Measurements from ENCODE around the gene NDST3.

The NDST3 gene

DNA sequence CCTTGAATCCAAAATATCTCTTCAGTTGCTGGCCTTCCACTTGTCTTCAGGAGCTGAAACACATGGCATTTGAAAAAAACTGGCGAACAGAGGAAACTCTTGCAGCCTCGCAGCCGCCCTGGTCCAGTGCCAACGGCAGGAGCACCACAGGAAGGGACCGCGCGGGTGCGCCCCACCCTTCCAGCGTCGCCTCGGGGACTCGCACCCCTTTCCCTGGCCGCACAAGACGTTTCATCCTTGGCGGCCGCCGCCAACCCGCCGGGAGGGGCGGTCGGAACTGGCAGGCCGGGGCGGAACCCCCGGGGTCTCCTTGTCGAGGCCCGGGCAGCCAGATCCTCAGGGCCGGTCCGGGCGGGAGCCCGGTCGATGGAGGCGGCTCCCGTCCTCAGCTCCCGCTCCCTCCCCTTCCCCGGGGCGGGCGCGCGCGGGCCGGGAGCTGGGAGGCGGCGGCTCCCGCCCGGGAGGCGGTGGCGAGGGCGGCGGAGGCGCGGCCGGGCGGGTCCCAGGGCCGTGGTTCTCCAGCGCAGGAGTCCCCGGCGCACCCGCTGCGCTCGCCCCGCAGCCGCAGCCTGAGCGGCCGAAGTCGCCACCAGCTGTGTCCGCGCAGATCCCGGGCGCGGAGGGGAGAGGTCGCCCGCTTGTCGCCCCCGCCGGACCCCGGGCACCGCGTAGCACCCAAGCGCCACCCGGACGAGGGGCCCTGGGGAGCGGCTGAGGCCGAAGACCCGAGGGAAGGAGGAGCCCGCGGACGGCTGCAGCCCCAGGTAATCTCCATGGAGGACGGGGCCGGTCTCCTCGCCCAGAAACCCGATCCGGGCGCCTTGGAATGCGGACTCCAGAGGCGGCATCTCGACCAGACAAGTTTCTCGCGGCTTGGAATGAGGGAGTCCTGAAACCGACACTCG, 886 bp upstream of the NDST3 start:
- Histone ChIP-seq H3K4me1 (ENCODE audit: control insufficient read depth, insufficient read depth, low read length) (peaks cover 3% of the 10 kb centered on the region), H3K9ac (ENCODE audit: low read length) (no peak overlapping the region), H3K27ac (ENCODE audit: low read depth, low read length) (no peak overlapping the region), H3K27me3 (ENCODE audit: control insufficient read depth, insufficient read depth, low read length) (no peaks in the 10 kb centered on the region), H3K4me3 (ENCODE audit: low read length) (peak overlapping the region; percentile 57), H3K36me3 (ENCODE audit: control insufficient read depth, insufficient read depth, low read length) (no peaks in the 10 kb centered on the region)

DNA sequence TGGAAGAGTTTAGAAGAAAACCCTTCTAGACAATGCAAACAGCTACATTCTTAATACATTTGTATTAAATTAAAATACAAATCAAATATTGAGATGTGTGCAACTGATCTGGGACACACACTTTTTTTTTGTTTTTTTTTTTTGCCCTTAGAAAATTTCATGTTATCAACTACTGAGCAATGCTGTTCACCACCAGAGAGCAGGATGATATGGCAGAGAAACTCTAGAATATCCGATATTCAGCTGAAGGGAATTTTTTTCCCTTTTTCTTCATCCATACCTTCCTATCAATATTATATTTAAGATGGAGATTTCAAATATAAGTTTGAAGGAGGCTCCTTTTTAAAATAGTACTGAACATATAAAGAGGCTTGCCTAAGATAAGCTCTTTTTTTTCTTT, 1.0 kb downstream of the NDST3 start:
- Histone ChIP-seq H3K9ac (ENCODE audit: low read length) (no peak overlapping the region), H3K27ac (ENCODE audit: low read depth, low read length) (no peak overlapping the region), H3K4me3 (ENCODE audit: low read length) (no peak overlapping the region), H3K4me1 (ENCODE audit: control insufficient read depth, insufficient read depth, low read length) (peaks cover 3% of the 10 kb centered on the region), H3K36me3 (ENCODE audit: control insufficient read depth, insufficient read depth, low read length) (no peaks in the 10 kb centered on the region), H3K27me3 (ENCODE audit: control insufficient read depth, insufficient read depth, low read length) (no peaks in the 10 kb centered on the region)

DNA sequence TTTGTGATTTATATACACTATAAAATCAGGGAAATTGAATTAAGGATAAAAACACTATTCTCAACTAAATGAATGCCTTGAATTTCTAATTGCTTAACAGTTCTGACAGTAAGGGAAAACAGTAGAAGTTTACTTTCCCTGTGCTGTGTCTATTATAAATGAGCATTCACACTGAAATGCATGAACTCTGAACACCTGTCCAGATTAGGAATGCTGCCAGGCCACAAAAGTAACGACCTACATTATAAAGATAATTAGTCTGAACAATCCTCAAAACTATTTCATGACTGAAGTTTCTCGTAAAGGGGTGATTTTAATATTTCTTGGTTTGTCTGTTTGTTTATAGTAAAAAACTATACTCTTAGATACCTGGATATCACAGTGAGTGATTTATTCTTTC, 2.0 kb downstream of the NDST3 start:
- no peak overlapping the region for H3K4me3 ChIP-seq (ENCODE audit: low read length)
- no peak overlapping the region for H3K27ac ChIP-seq (ENCODE audit: low read depth, low read length)
- H3K27me3 ChIP-seq (ENCODE audit: control insufficient read depth, insufficient read depth, low read length), result no peaks in the 10 kb centered on the region
- peaks cover 3% of the 10 kb centered on the region for H3K4me1 ChIP-seq (ENCODE audit: control insufficient read depth, insufficient read depth, low read length)
- no peak overlapping the region for H3K9ac ChIP-seq (ENCODE audit: low read length)
- no peaks in the 10 kb centered on the region for H3K36me3 ChIP-seq (ENCODE audit: control insufficient read depth, insufficient read depth, low read length)

DNA sequence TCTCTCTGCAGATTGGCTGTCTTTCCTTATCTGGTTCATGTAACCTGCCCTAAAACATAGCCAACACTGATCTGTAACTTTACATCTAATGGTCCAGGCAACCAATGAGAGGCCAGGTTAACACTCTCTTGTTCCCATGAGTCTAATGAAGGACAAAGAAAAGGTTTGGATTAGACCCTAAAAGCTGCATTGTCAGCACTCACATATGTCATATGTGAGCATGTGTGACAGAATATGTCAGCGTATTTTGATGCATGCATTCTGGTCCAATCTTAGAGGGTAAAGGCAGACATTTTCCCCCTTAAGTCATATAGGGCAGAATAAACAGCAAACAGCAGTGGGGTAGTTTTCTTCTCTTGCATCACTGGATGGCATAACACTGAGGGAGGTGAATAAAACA, 3.7 kb downstream of the NDST3 start:
- Histone ChIP-seq H3K36me3 (ENCODE audit: control insufficient read depth, insufficient read depth, low read length) (no peaks in the 10 kb centered on the region), H3K4me3 (ENCODE audit: low read length) (no peak overlapping the region), H3K4me1 (ENCODE audit: control insufficient read depth, insufficient read depth, low read length) (peaks cover 2% of the 10 kb centered on the region), H3K27ac (ENCODE audit: low read depth, low read length) (no peak overlapping the region), H3K27me3 (ENCODE audit: control insufficient read depth, insufficient read depth, low read length) (no peaks in the 10 kb centered on the region), H3K9ac (ENCODE audit: low read length) (no peak overlapping the region)

DNA sequence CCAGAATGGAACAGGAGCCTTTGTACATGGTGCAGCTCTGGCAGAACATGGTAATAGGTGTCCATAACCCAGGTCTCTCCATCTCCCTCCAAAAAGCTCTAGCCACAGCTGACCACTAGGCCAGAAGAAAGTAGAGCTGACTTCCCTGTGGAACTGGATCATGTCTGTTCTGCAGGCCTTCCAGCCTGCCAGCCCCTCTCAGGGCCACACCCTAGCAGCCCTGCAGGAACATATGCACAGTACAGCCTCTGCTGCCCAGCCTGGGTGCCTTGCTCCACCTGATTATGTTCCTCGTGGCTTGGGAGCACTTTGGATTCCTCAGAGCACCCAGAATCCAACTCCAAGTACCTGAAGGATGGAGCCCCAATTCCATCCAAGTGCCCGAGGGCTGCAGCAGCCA, 12.0 kb downstream of the NDST3 start:
- Histone ChIP-seq H3K27ac (ENCODE audit: low read depth, low read length) (no peak overlapping the region), H3K27me3 (ENCODE audit: control insufficient read depth, insufficient read depth, low read length) (no peaks in the 10 kb centered on the region), H3K4me3 (ENCODE audit: low read length) (no peak overlapping the region), H3K36me3 (ENCODE audit: control insufficient read depth, insufficient read depth, low read length) (no peaks in the 10 kb centered on the region), H3K9ac (ENCODE audit: low read length) (no peak overlapping the region), H3K4me1 (ENCODE audit: control insufficient read depth, insufficient read depth, low read length) (no peaks in the 10 kb centered on the region)

DNA sequence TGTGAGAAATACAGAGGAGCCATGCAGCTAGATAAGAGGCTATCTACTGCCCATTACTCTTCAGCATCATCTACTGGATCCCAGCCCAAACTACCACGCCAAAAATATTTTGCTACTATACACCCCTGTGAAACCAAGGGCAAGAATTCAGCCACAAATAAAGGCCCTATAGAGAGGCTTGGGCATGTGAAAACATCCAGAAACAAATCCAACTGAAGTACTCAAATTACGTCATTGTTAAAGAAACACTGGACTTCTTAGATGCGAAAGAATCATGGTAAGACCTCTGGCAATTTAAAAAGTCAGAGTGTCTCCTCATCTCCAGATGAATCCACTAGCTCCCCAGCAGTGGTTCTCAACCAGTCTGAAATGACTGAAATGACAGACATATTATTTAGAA, 12.8 kb downstream of the NDST3 start:
- no peak overlapping the region for H3K9ac ChIP-seq (ENCODE audit: low read length)
- H3K4me1 ChIP-seq (ENCODE audit: control insufficient read depth, insufficient read depth, low read length), result no peaks in the 10 kb centered on the region
- H3K36me3 ChIP-seq (ENCODE audit: control insufficient read depth, insufficient read depth, low read length), result no peaks in the 10 kb centered on the region
- no peak overlapping the region for H3K4me3 ChIP-seq (ENCODE audit: low read length)
- H3K27me3 ChIP-seq (ENCODE audit: control insufficient read depth, insufficient read depth, low read length), result no peaks in the 10 kb centered on the region
- no peak overlapping the region for H3K27ac ChIP-seq (ENCODE audit: low read depth, low read length)

DNA sequence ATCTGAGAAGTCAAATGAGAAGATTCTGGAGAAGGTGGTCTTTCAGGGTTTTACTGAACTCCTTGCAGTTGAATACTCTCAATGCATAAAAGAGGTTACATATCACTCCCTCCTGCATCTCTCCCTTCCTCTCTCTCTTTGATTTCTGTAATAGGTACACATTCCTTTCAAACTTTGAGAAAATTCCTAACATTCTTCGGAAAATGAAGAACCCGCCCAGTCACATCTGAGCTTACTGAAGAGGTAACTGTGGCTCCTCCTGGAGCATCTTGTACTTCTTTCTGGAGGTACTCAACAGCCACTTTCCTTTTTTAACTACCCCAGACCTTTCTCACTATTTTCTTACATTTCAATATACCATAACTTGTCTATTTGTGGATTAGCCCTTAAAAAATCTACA, 24.7 kb downstream of the NDST3 start:
- H3K4me3 ChIP-seq (ENCODE audit: low read length), result no peak overlapping the region
- no peaks in the 10 kb centered on the region for H3K36me3 ChIP-seq (ENCODE audit: control insufficient read depth, insufficient read depth, low read length)
- H3K4me1 ChIP-seq (ENCODE audit: control insufficient read depth, insufficient read depth, low read length), result no peaks in the 10 kb centered on the region

DNA sequence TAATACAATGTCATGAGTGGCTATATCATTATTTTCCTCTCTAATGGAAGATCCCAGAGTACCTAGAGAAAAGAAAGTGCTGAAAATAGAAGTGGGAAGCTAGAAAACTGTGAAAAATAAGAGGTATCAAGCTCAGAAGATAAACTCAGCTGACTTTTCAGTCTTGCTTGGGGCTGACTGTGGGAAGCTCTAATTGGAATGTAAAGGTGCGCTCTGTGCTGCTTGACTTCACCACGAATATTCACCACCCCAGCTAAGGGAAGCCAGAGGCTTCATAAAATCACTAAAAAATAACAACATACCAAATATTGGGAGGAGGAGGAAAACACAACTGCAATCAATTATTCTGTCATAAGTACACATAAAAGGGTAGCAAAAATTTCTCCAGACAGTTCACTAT, 25.1 kb downstream of the NDST3 start:
- H3K4me1 ChIP-seq (ENCODE audit: control insufficient read depth, insufficient read depth, low read length), result no peaks in the 10 kb centered on the region
- no peak overlapping the region for H3K4me3 ChIP-seq (ENCODE audit: low read length)
- no peak overlapping the region for H3K9ac ChIP-seq (ENCODE audit: low read length)
- no peak overlapping the region for H3K27ac ChIP-seq (ENCODE audit: low read depth, low read length)
- no peaks in the 10 kb centered on the region for H3K36me3 ChIP-seq (ENCODE audit: control insufficient read depth, insufficient read depth, low read length)
- H3K27me3 ChIP-seq (ENCODE audit: control insufficient read depth, insufficient read depth, low read length), result no peaks in the 10 kb centered on the region

More for the DNA sequence above, 24.7 kb downstream of the NDST3 start:
- H3K27me3 ChIP-seq (ENCODE audit: control insufficient read depth, insufficient read depth, low read length), result no peaks in the 10 kb centered on the region
- no peak overlapping the region for H3K9ac ChIP-seq (ENCODE audit: low read length)
- H3K27ac ChIP-seq (ENCODE audit: low read depth, low read length), result no peak overlapping the region

DNA sequence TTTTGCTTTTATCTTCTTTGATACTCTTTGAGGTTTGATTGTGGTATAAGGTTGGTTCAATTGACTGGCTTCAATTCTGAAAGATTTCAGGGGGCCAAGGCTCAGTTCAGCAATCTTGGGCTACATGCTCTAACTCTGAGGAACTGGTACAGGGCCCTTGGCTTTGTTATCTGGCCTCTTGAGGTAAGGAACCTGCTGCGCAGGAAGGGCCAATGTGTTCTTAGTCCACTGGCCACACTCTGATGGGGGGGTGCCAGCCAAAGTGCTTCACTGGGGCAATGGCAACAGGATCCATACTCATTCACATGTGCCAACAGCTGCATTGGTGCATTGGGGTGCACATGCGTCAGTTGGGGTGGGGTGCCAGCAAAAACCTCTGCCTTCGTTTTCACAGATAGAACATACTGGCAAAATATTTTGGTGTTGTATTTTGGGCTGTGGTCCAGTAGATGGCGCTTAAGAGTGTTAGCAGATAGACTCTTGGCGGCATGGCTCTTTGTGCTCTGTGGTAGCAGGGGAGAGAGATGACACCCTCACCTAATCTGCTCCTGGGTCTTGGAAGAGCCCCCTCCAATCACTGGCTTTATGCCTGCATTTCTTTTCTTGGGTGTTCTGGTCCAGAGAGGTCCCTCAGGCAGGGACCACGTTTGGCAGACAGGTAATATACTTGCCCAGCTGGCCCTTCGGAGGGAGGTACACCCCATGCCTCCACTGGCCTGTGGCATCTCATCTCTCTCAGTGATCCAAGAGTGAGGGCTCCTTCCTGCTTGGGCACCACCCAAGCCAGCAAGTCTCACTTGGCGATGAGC, 42.9 kb downstream of the NDST3 start:
- no peak overlapping the region for H3K27ac ChIP-seq (ENCODE audit: low read depth, low read length)
- H3K36me3 ChIP-seq (ENCODE audit: control insufficient read depth, insufficient read depth, low read length), result no peaks in the 10 kb centered on the region
- H3K9ac ChIP-seq (ENCODE audit: low read length), result no peak overlapping the region
- no peaks in the 10 kb centered on the region for H3K27me3 ChIP-seq (ENCODE audit: control insufficient read depth, insufficient read depth, low read length)
- H3K4me1 ChIP-seq (ENCODE audit: control insufficient read depth, insufficient read depth, low read length), result no peaks in the 10 kb centered on the region
- H3K4me3 ChIP-seq (ENCODE audit: low read length), result no peak overlapping the region

DNA sequence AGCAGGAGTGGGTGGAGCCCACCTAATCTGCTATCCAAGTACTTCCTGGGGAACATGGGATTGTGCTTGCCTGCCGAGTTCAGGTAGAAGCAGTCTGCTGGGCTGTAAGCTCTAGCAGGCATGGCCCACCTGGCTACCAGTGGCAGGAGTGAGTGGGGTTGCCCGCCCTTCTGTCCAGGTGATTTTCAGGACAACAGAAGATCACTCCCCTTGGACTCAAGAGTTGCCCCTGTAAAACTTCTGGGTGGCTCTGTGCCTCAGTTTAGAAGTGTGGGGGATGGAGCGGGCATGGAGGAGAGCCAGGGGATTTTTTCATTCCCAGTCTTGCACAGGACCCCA, 43.5 kb downstream of the NDST3 start:
- no peak overlapping the region for H3K27ac ChIP-seq (ENCODE audit: low read depth, low read length)
- H3K9ac ChIP-seq (ENCODE audit: low read length), result no peak overlapping the region
- no peak overlapping the region for H3K4me3 ChIP-seq (ENCODE audit: low read length)
- H3K4me1 ChIP-seq (ENCODE audit: control insufficient read depth, insufficient read depth, low read length), result no peaks in the 10 kb centered on the region
- H3K36me3 ChIP-seq (ENCODE audit: control insufficient read depth, insufficient read depth, low read length), result no peaks in the 10 kb centered on the region
- no peaks in the 10 kb centered on the region for H3K27me3 ChIP-seq (ENCODE audit: control insufficient read depth, insufficient read depth, low read length)

DNA sequence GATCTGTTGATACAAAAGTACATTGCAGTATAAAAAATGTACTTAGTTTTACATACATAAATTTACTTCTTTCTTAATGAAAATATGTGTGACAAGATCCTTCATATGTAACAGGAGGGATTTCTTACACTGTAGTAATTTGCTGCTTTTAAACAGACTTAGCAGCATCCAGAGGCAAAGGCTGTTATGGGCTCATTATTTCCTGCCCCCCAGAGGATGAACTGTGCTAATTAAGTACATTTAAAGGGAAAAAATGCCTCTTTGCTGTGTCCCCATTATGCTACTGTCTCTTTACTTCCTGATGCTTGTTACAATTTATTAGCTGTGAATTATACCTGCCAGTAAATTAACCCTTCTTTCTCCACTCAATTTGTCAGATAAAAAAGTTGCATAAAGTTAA, 47.1 kb downstream of the NDST3 start:
- H3K27ac ChIP-seq (ENCODE audit: low read depth, low read length), result no peak overlapping the region
- H3K27me3 ChIP-seq (ENCODE audit: control insufficient read depth, insufficient read depth, low read length), result no peaks in the 10 kb centered on the region
- no peaks in the 10 kb centered on the region for H3K36me3 ChIP-seq (ENCODE audit: control insufficient read depth, insufficient read depth, low read length)
- no peak overlapping the region for H3K9ac ChIP-seq (ENCODE audit: low read length)
- no peak overlapping the region for H3K4me3 ChIP-seq (ENCODE audit: low read length)
- H3K4me1 ChIP-seq (ENCODE audit: control insufficient read depth, insufficient read depth, low read length), result no peaks in the 10 kb centered on the region

DNA sequence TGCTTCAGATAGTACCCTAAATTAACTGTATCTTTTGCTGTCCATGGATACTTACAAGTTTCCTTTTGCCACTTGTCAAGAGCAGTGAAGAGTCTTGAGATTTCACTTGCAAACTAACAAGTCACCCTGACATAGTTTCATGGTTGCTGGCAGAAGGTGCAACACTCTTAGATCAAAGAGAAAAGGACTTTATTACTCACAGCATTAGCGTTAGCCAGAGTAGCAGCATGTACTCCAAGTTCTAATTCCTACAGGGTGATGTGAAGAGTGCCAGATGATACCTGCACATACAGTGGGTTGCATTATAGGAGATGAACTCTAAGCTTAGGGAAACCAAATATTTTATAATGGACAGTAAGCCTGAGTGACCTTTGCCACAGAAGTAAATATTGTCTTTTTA, 47.9 kb downstream of the NDST3 start:
- Histone ChIP-seq H3K9ac (ENCODE audit: low read length) (no peak overlapping the region), H3K27ac (ENCODE audit: low read depth, low read length) (no peak overlapping the region), H3K27me3 (ENCODE audit: control insufficient read depth, insufficient read depth, low read length) (no peaks in the 10 kb centered on the region), H3K4me3 (ENCODE audit: low read length) (no peak overlapping the region), H3K4me1 (ENCODE audit: control insufficient read depth, insufficient read depth, low read length) (no peaks in the 10 kb centered on the region), H3K36me3 (ENCODE audit: control insufficient read depth, insufficient read depth, low read length) (no peaks in the 10 kb centered on the region)

DNA sequence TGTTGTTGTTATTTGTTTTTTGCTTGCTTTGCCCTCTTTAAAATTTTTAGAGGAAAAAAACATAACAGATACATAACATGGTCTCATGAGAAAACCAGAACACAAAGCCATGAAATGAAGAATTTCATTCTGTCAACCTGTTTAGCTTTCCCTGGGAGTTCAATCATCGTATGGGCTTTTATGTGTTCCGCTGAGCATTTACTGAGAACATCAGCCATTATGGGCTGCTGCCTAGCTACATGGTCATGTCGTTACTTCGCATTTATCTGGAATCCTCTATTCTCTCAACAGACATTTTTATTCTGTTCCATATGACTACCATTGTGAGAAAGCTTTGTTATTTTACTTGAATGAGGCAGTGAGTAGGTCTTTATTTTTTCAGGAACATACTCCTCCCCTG, 51.4 kb downstream of the NDST3 start:
- Histone ChIP-seq H3K36me3 (ENCODE audit: control insufficient read depth, insufficient read depth, low read length) (no peaks in the 10 kb centered on the region), H3K27ac (ENCODE audit: low read depth, low read length) (no peak overlapping the region), H3K27me3 (ENCODE audit: control insufficient read depth, insufficient read depth, low read length) (no peaks in the 10 kb centered on the region), H3K4me3 (ENCODE audit: low read length) (no peak overlapping the region), H3K4me1 (ENCODE audit: control insufficient read depth, insufficient read depth, low read length) (no peaks in the 10 kb centered on the region), H3K9ac (ENCODE audit: low read length) (no peak overlapping the region)

Data from rectal smooth muscle tissue (tissue), 1 donor.